Measurements from ENCODE around the gene TRIM61. TPM values are rescaled to one million over a fixed set of nuclear protein-coding genes. Genes with fewer than 3 reads are reported as not detected.
"Not testable (repeated sequence)": the region's sequence is repeated elsewhere in the genome, so short reads cannot be mapped to it uniquely, and the experiment has no call there.

The TRIM61 gene
- total and polyA plus RNA-seq, 9 of the 15 experiments (the other 6 are each of a cell fraction or from before 2014, with no cell fraction given) = 0.07 to 0.92 (median 0.42) TPM

GRCh38 chr4:165005352-165005925, 28.0 kb upstream of the TRIM61 start:
- H3K27me3 ChIP-seq (ENCODE audit: control insufficient read depth in 2 of 2, insufficient read depth in 2 of 2, low read length in 2 of 2) = peaks cover 11 to 34% of the 10 kb centered on the region in 2 experiments
- in situ Hi-C loops (cut with MboI) (no loop called here), intact Hi-C loops (cut with micrococcal nuclease) (no loop called here)
- ChIA-PET CTCF (ENCODE audit: low intra/inter-chr PET ratio) (no interaction called here), POLR2A (no interaction called here)
- H3K4me3 ChIP-seq = no peak overlapping the region
- H3K9ac ChIP-seq (ENCODE audit: insufficient read depth in 1 of 2, low read depth in 2 of 2, low read length in 2 of 2) = no peak overlapping the region
- whole genome bisulfite sequencing (ENCODE audit: insufficient coverage, low coverage, missing lambda C conversion rate) = 3% methylated on average over 6 of the region's 6 CpGs
- H3K27ac ChIP-seq (ENCODE audit: extremely low read depth, low read depth, low read length) = no peak overlapping the region
- H3K79me2 ChIP-seq (ENCODE audit: control insufficient read depth, insufficient read depth, low read length) = no peaks in the 10 kb centered on the region
- H3K4me1 ChIP-seq (replicated peaks in 1 of 2; ENCODE audit: control insufficient read depth in 2 of 2, insufficient read depth in 2 of 2, low read length in 2 of 2) = no peaks in the 10 kb centered on the region
- no peaks in the 10 kb centered on the region for H3K9me1 ChIP-seq (ENCODE audit: control insufficient read depth, insufficient read depth, low read length)
- H3K4me2 ChIP-seq (ENCODE audit: insufficient read depth, low read length) = no peak overlapping the region
- TF ChIP-seq MXI1 (IDR thresholded peaks at IDR 0.05; ENCODE audit: low read depth, low read length) (no peak), ZNF644 (tag; IDR thresholded peaks at IDR 0.05; ENCODE audit: low read depth) (no peak), SMARCA4 (IDR thresholded peaks at IDR 0.05) (no peak), HEY1 (CRISPR knock-in tag; IDR thresholded peaks at IDR 0.05; ENCODE audit: borderline replicate concordance) (no peak), ERF (CRISPR knock-in tag; IDR thresholded peaks at IDR 0.05) (no peak), EHMT2 (IDR thresholded peaks at IDR 0.05) (no peak), ZNF184 (CRISPR knock-in tag; IDR thresholded peaks at IDR 0.05) (no peak), SRSF7 (optimal IDR thresholded peaks at IDR 0.05; ENCODE audit: low read depth, low read length) (no peak), HDGF (IDR thresholded peaks at IDR 0.05) (no peak)
- TF ChIP-seq, protein P1, sequence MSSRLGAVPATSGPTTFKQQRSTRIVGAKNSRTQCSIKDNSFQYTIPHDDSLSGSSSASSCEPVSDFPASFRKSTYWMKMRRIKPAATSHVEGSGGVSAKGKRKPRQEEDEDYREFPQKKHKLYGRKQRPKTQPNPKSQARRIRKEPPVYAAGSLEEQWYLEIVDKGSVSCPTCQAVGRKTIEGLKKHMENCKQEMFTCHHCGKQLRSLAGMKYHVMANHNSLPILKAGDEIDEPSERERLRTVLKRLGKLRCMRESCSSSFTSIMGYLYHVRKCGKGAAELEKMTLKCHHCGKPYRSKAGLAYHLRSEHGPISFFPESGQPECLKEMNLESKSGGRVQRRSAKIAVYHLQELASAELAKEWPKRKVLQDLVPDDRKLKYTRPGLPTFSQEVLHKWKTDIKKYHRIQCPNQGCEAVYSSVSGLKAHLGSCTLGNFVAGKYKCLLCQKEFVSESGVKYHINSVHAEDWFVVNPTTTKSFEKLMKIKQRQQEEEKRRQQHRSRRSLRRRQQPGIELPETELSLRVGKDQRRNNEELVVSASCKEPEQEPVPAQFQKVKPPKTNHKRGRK (tag; IDR thresholded peaks at IDR 0.05) = no peak
- no TSS peak for BruUV-seq (replicated peaks)
- no peaks in the 10 kb centered on the region for H3K9me3 ChIP-seq (replicated peaks; ENCODE audit: control insufficient read depth, insufficient read depth, low read depth, low read length)
- no peak overlapping the region for H2AFZ ChIP-seq (ENCODE audit: low read depth, low read length)
- ATAC-seq (no peak), DNase-seq (ENCODE audit: extremely low read depth in 1 of 4, low spot score in 3 of 4) (no peak), FAIRE-seq (no peak)
- no peaks in the 10 kb centered on the region for H4K20me1 ChIP-seq (replicated peaks; ENCODE audit: control insufficient read depth, insufficient read depth, low read length)
- no peaks in the 10 kb centered on the region for H3K36me3 ChIP-seq (ENCODE audit: control insufficient read depth, insufficient read depth, low read length)

GRCh38 chr4:165001957-165002356, 24.5 kb upstream of the TRIM61 start:
- H3K9me3 ChIP-seq (replicated peaks; ENCODE audit: control insufficient read depth, insufficient read depth, low read depth, low read length); H4K20me1 ChIP-seq (replicated peaks; ENCODE audit: control insufficient read depth, insufficient read depth, low read length); H3K27ac ChIP-seq (ENCODE audit: extremely low read depth, low read depth, low read length); FAIRE-seq; CTCF ChIA-PET (ENCODE audit: low intra/inter-chr PET ratio); H3K4me1 ChIP-seq (replicated peaks in 1 of 2; ENCODE audit: control insufficient read depth in 2 of 2, insufficient read depth in 2 of 2, low read length in 2 of 2); BruUV-seq (replicated peaks); DNase-seq (ENCODE audit: extremely low read depth in 1 of 4, low spot score in 3 of 4); H3K9ac ChIP-seq (ENCODE audit: insufficient read depth in 1 of 2, low read depth in 2 of 2, low read length in 2 of 2); in situ Hi-C loops (cut with MboI); H3K4me3 ChIP-seq; H2AFZ ChIP-seq (ENCODE audit: low read depth, low read length); H3K4me2 ChIP-seq (ENCODE audit: insufficient read depth, low read length); intact Hi-C loops (cut with micrococcal nuclease); H3K9me1 ChIP-seq (ENCODE audit: control insufficient read depth, insufficient read depth, low read length); H3K79me2 ChIP-seq (ENCODE audit: control insufficient read depth, insufficient read depth, low read length); H3K36me3 ChIP-seq (ENCODE audit: control insufficient read depth, insufficient read depth, low read length); ATAC-seq; POLR2A ChIA-PET: not testable (repeated sequence)
- 0% methylated on average over 2 of the region's 4 CpGs for WGBS (ENCODE audit: insufficient coverage, low coverage, missing lambda C conversion rate)
- peaks cover 5 to 16% of the 10 kb centered on the region in 2 experiments; a peak in 4 of 5 replicates for H3K27me3 ChIP-seq (ENCODE audit: control insufficient read depth in 2 of 2, insufficient read depth in 2 of 2, low read length in 2 of 2)

Measured in K562 (cell line).